Loucy (cell line): ENCODE data around the gene UBE2L6.
A peak's percentile ranks its signal among the peaks of the same experiment; 100 is the strongest.

Experiments used
- H2AFZ ChIP-seq: fragments of 200-600 bp; sonication (generic); 2 replicates; pipeline ENCODE4 v1.6.0; 2016; ENCODE audit warnings: antibody characterized with exemption, mild to moderate bottlenecking, low read length, moderate library complexity
- H3F3A ChIP-seq: fragments of 200-600 bp; 2 replicates; pipeline ENCODE4 v1.6.0; 2016; ENCODE audit warnings: antibody characterized with exemption, low read depth, mild to moderate bottlenecking
- H3K27me3 ChIP-seq: fragments of 200-600 bp; sonication (generic); 2 replicates; pipeline ENCODE4 v1.6.1; 2014; ENCODE audit warnings: low read length, mild to moderate bottlenecking; ENCODE audit not compliant: insufficient read depth, poor library complexity, severe bottlenecking
- H3K36me3 ChIP-seq: fragments of 200-600 bp; sonication (generic); 2 replicates; pipeline ENCODE4 v1.6.1; 2016; ENCODE audit warnings: low read length; ENCODE audit not compliant: insufficient read depth
- H3K4me1 ChIP-seq: fragments of 200-600 bp; sonication (generic); 2 replicates; pipeline ENCODE4 v1.5.1; 2014; ENCODE audit warnings: low read length, mild to moderate bottlenecking; ENCODE audit not compliant: insufficient read depth, poor library complexity, severe bottlenecking
- H3K4me2 ChIP-seq: fragments of 200-600 bp; sonication (generic); 2 replicates; pipeline ENCODE4 v1.6.0; 2014; ENCODE audit warnings: antibody characterized with exemption, low read length, low read depth, mild to moderate bottlenecking; ENCODE audit not compliant: poor library complexity, severe bottlenecking
- H3K4me3 ChIP-seq: fragments of 200-600 bp; sonication (generic); 2 replicates; pipeline ENCODE4 v1.5.1; 2014; ENCODE audit warnings: low read length, mild to moderate bottlenecking, mixed read lengths; ENCODE audit not compliant: poor library complexity, severe bottlenecking
- H3K79me2 ChIP-seq: fragments of 200-600 bp; sonication (generic); 2 replicates; pipeline ENCODE4 v1.6.1; 2014; ENCODE audit warnings: low read length; ENCODE audit not compliant: insufficient read depth
- H3K9ac ChIP-seq: fragments of 200-600 bp; sonication (generic); 2 replicates; pipeline ENCODE4 v1.6.0; 2014; ENCODE audit warnings: mild to moderate bottlenecking, low read depth, low read length, moderate library complexity; ENCODE audit not compliant: poor library complexity, severe bottlenecking
- H3K9me2 ChIP-seq: fragments of 200-600 bp; sonication (generic); replicated peaks from 2 replicates; pipeline ENCODE4 v1.6.1; 2016; ENCODE audit warnings: low read depth, low read length, mixed read lengths
- H3K9me3 ChIP-seq: fragments of 200-600 bp; sonication (generic); 2 replicates; pipeline ENCODE4 v1.6.1; 2014; ENCODE audit warnings: mild to moderate bottlenecking, antibody characterized with exemption, low read length, low read depth; ENCODE audit not compliant: insufficient read depth
- H4K20me1 ChIP-seq: fragments of 200-600 bp; sonication (generic); 2 replicates; pipeline ENCODE4 v1.6.0; 2014; ENCODE audit warnings: antibody characterized with exemption, low read length, mild to moderate bottlenecking; ENCODE audit not compliant: insufficient read depth, poor library complexity, severe bottlenecking
- EZH2phosphoT487 ChIP-seq: fragments of 200-600 bp; IDR thresholded peaks from 2 replicates; pipeline ENCODE4 v1.6.1; 2018; ENCODE audit warnings: antibody characterized with exemption, mild to moderate bottlenecking, moderate library complexity, borderline replicate concordance
- TF ChIP-seq, protein P1 (sequence below): fragments of 200-600 bp; sonication (generic); conservative IDR thresholded peaks from 2 replicates; pipeline ENCODE4 v1.5.1; 2014; ENCODE audit warnings: mild to moderate bottlenecking, antibody characterized with exemption, low read length

Gene UBE2L6

GRCh38 chr11:57511741-57512430 lies 55.6 kb downstream of the UBE2L6 start:
- peaks cover 4% of the 10 kb centered on the region for H4K20me1 ChIP-seq
- peaks cover 43% of the 10 kb centered on the region for H3K4me1 ChIP-seq
- no peaks in the 10 kb centered on the region for H3K27me3 ChIP-seq
- no peak overlapping the region for H2AFZ ChIP-seq
- H3K4me3 ChIP-seq = peak overlapping the region; percentile 98
- TF ChIP-seq, protein P1, sequence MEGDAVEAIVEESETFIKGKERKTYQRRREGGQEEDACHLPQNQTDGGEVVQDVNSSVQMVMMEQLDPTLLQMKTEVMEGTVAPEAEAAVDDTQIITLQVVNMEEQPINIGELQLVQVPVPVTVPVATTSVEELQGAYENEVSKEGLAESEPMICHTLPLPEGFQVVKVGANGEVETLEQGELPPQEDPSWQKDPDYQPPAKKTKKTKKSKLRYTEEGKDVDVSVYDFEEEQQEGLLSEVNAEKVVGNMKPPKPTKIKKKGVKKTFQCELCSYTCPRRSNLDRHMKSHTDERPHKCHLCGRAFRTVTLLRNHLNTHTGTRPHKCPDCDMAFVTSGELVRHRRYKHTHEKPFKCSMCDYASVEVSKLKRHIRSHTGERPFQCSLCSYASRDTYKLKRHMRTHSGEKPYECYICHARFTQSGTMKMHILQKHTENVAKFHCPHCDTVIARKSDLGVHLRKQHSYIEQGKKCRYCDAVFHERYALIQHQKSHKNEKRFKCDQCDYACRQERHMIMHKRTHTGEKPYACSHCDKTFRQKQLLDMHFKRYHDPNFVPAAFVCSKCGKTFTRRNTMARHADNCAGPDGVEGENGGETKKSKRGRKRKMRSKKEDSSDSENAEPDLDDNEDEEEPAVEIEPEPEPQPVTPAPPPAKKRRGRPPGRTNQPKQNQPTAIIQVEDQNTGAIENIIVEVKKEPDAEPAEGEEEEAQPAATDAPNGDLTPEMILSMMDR = no peak
- TF ChIP-seq EZH2phosphoT487 = no peak
- H3K9ac ChIP-seq = peak overlapping the region; percentile 84
- peak overlapping the region; percentile 96 for H3K4me2 ChIP-seq
- peaks cover 39% of the 10 kb centered on the region for H3K79me2 ChIP-seq
- H3F3A ChIP-seq = 0 out of 2 replicates have a peak, but pooled peaks cover 12% of the 10 kb centered on the region
- H3K36me3 ChIP-seq = no peaks in the 10 kb centered on the region
- H3K9me2 ChIP-seq = no peaks in the 10 kb centered on the region
- no peaks in the 10 kb centered on the region for H3K9me3 ChIP-seq

DNA sequence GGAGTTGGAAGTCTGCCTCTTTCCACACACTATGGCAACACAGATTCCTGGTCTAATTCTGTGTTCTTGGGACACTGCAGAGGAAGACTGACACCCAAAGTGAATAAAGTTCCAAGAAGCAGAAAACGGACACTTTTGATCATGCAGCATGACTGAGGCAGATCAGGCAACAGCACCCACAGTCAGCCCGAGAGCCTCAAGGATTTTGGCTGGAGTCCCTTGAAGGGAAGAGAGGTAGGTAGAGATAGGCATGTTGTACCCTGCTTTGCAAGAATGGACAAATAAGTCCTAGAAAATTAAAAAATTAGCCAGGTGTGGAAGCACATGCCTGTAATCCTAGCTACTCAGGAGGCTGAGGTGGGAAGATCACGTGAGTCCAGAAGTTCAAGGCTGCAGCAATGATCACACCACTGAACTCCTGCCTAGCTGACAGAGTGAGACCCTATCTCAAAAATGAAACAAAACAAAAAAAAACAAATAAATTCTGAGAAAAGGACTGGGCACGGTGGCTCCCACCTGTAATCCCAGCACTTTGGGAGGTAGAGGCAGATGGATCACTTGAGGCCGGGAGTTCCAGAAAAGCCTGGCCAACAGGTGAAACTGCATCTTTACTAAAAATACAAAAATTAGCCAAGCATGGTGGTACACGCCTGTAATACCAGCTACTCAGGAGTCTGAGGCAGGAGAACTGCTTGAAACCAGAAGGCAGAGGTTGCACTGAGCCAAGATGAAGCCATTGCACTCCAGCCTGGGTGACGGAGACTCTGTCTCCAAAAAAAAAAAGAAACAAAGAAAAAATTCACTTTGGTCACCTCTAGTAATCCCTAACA lies 58.9 kb downstream of the UBE2L6 start:
- Histone ChIP-seq H3K4me1 (peaks cover 28% of the 10 kb centered on the region), H4K20me1 (peaks cover 4% of the 10 kb centered on the region), H3K4me3 (no peak overlapping the region), H3K4me2 (no peak overlapping the region), H3F3A (0 out of 2 replicates have a peak, but pooled peaks cover 10% of the 10 kb centered on the region), H3K36me3 (no peaks in the 10 kb centered on the region), H2AFZ (no peak overlapping the region), H3K27me3 (no peaks in the 10 kb centered on the region), H3K9ac (no peak overlapping the region), H3K79me2 (peaks cover 12% of the 10 kb centered on the region; the same call in 1 of the 2 replicates), H3K9me3 (no peaks in the 10 kb centered on the region), H3K9me2 (no peaks in the 10 kb centered on the region)
- TF ChIP-seq, protein P1 = no peak
- no peak for TF ChIP-seq EZH2phosphoT487

DNA sequence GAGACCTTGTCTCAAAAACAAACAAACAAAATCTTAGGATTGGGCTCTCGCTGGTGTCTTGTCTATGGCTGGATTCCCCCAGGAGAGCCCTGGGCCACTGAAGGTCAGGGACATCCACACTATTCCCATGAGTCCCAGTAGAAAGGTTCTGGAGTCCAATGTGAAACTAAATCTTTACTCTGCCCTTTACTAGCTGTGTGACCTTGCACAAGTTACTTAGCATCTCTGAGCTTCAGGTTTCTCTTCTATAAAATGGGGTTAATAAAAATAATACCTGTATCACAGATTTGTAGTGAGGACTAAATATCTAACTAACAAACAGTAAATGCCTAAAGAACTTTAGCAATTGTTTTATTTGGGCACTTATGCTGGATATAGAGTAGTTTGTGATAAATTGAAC lies 61.0 kb downstream of the UBE2L6 start:
- peaks cover 8% of the 10 kb centered on the region for H3K4me1 ChIP-seq
- TF ChIP-seq, protein P1 = no peak
- no peak for TF ChIP-seq EZH2phosphoT487
- H3K79me2 ChIP-seq = peaks cover 9% of the 10 kb centered on the region; the same call in 1 of the 2 replicates
- H3K9ac ChIP-seq = no peak overlapping the region
- H4K20me1 ChIP-seq = no peaks in the 10 kb centered on the region
- no peaks in the 10 kb centered on the region for H3K9me3 ChIP-seq
- no peak overlapping the region for H2AFZ ChIP-seq
- H3K4me3 ChIP-seq = no peak overlapping the region
- H3K4me2 ChIP-seq = no peak overlapping the region
- H3K36me3 ChIP-seq = no peaks in the 10 kb centered on the region
- no peaks in the 10 kb centered on the region for H3F3A ChIP-seq
- H3K9me2 ChIP-seq = no peaks in the 10 kb centered on the region
- no peaks in the 10 kb centered on the region for H3K27me3 ChIP-seq
